Activated CD4-positive, alpha-beta T cell treated with anti-CD3 and anti-CD28 coated beads, Interleukin-2, amount 50 U/mL, for 24 hours (primary cell): ENCODE measurements around the gene CTNNA3.

Experiments used
- DNase-seq, 2 donors: peaks; one replicate each; pipeline ENCODE4 v3.0.0-alpha.2; 2020; ENCODE audit warnings: low read depth in 1 of 2, low spot score in 1 of 2

Gene CTNNA3

DNA sequence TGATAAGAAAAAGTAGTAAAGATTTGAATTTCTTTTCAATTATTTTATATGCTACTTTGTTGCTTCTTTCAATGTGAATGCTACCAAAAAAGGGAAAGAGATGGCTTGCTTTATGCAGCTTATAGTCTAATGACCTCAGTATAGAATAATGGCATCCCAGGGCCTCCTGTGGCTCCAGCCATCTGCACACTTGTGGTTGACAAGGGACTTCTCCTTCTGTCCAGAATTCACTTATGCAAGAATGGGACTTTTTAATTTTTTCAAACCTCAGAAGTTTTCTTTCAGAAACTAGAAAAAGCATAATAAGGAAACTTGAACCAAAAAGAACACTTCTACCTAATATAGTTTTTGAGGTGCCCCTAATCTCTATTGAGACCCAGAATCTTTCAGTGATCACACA, 310.9 kb downstream of the CTNNA3 start:
- DNase-seq, result no peak

DNA sequence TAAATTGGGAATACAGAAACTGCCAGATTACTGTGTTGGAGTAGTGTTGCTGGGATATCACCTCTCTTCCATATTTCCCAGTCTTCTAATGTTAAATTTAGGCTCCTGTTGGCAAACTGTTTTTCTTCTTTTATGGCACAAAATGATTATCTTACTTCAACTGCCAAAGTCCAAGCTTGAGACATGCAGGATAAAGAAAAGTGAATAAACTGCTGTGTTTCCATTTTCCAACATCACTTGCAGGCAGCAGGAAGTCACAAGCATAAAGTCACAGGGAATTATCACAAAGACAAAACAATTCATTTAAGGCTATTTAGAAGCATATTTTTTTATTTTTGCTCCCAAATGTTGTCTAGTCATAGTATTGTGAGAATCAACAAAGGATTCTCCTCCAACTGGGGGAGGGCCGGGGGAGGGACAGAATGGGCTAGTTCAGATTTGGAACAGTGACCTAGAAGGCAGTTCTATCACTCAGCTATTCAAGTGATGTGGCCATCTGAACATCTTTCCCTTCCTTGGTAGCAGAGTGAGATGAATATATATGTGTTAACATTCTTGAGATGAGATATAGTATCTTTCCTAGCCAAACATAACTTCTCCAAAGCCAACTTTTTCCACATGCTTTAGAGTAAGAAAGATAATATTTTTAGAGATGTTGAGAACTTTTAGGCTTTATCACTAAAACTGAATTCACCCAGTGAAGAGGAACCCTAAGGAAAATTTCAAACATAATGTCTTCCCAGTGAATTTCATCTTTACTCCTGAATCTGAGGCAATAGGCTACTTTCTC, 364.7 kb downstream of the CTNNA3 start:
- DNase-seq, result no peak

DNA sequence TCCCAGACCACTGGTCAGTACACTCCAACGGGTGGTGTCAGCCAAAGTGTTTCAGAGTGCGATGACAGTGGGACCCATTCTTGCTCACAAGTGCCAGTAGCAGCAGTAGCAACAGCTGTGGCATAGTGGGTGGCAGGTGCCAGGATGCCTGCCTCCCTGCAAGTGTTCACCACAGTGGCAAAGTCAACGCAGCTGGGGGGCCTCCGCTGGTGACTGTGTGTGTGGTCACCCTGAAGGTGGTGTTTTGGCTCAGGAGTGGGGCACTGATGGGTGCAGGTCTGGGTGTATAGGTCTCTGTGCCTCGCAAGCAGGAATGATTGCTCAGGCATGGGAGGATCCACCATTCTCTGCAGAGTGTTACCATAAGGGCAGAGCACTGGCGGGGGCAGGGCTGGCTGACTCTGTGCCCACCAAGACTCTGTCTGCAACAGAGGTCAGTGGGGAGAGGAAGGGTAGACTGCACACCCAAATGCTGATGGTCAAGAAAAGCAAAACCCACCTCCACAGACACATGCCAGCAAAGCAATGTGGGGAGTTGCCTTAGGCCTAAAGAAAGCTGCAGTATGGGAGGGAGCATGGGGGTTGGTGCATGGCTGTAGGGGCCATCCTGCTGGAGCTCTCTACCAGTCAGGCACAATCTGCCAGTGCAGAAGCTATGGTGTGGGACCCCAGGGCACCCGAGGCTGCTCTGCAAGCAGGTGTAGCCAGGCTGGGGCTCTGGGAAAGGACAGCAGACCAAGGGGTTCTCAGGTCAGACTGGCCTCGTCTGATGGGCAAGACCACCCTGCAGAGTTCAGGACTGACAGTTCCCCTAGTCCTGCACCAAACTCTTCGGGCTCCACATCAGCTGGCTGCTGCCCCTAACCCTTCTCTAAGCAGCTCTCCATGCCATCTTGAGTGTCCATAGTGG, 368.1 kb downstream of the CTNNA3 start:
- DNase-seq, result no peak

DNA sequence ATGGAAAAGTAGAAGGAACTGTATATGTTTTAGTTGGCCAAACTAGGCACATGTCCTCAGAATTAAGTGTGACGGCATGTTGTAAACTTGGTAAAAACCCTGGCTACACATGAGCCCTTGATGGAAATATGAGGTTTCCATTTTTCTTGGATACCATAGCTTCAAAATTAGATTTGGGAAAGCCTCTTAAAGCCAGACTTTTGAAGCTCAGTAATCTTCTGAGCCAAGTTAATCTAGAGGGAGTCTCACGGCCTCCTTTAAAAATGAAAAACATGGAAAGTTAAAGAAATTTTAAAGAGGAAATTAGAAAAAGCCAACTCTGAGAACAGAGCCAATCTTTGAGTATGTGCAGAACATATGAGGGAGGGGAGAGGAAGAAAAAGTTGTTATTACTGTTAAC, 376.0 kb downstream of the CTNNA3 start:
- no peak for DNase-seq

DNA sequence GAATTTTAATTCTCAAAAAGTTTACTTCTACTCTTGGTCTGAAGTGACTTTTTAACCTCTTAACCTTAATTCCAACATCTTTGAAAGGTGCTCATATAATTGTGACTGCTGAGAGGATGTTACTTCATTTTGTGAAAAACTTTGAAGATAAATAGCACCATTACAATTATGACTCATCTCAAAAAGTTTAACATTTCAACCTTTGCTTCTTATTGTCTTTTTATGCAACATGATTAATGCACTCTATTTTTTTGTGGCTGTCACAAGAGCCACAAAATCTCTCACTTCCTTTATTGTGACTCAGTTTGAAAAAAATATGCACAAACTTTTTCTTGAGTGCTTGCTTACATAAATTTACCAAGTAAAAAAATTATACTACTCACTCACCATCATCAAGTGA, 387.1 kb downstream of the CTNNA3 start:
- no peak for DNase-seq

DNA sequence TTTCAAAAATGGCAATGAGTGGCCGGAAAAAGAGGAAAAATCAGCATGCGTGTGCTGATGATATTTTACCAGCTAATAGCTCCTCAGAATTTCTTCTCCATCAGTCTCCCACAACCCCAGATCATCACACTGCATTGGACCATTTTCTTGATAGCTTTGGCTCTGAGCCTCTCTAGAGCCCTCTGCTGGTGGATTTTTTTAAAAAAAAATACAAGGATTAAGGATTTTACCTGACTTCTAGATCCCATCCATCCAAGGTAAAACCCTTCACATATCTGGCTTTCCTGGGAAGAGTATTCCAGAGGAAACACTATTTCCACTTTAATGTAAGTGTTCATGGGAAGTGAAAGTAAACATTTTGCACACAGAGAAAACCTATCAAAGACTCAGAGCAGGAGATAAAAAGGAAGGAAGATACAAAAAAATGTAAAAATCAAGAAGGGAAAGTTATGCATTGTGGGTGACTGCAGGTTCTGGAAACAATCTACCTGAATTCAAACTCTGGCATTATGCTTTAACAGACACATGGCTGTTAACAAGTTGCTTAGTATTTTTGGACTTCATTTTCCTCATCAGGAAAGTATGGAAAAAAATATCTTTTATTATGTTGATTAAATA, 389.3 kb downstream of the CTNNA3 start:
- DNase-seq, result no peak

DNA sequence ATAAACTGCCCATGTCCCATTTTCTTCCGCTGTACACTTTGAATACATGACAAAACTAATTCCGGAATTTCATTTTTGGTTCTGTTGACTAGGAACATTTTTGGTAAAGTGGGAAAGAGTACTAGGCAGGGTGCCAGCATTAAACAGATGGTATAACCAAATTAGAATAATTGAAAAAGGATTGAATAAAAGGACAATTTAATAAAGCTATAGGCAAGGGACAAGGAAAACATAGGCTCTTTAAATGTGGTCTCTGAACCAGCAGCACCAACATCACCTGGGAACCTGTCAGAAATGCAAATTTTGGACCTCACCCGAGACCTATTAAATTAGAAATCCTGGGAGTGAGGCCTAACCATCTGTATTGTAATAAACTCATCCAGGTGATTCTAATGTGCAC, 393.3 kb downstream of the CTNNA3 start:
- no peak for DNase-seq

DNA sequence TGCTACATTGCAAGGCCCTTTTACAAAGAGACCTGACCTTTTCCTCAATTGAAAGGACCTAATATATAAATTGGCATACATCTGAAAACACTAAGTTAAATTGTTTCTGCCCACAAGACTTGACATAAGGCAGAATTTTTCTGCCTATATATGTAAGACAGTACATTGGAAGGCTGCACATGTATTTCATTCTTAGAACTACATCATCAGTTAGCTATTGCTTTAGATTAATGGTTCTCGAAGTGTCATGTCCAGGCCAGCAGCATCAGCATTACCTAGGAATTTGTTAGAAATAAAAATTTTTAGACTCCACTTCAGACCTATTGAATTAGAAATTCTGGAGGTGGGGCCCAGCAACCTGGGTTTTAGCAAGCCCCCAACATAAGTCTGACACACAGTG, 396.2 kb downstream of the CTNNA3 start:
- no peak for DNase-seq

DNA sequence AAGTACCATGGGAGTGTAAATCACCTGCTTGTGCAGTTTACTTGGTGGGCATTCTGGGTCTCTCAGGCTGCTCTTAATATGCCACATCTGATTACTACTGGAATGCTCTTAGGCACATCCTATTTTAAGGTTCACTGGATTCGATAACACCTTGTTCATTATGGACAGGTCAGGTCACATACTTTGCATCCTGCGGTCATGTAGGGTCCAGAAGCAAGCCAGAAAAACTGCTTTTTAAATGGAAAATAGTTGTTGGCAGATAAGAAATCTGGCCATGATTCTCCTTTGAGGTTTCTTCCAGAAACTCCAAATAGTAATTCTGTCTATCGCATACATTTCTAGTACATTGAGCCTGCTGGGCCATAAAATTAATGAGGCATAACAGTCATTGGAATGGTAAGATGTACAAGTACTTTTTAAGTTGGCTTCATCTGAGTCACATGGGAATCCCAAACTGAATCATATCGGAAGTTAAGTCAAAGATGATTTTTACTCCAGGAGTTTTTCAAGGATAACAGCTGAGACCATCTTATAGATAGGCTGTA, 398.3 kb downstream of the CTNNA3 start:
- DNase-seq, result no peak

DNA sequence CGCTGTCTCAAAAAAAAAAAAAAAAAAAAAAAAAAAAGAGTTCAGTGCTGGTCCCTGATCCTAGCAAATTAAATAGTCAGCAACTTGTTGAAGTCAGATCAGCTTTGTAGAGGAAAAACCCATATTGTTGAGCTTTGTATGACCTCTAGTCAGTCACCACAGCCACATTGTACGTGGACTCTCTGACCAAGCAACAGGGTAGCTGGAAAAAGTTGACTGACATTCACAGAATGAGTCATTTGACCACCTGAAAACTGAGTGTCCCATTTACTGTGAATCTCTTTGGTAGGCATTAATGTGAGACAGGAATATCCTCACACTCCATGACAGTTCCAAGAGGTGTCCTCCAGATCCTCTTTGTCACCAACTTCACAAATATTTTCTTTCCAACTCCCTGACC, 399.1 kb downstream of the CTNNA3 start:
- no peak for DNase-seq

DNA sequence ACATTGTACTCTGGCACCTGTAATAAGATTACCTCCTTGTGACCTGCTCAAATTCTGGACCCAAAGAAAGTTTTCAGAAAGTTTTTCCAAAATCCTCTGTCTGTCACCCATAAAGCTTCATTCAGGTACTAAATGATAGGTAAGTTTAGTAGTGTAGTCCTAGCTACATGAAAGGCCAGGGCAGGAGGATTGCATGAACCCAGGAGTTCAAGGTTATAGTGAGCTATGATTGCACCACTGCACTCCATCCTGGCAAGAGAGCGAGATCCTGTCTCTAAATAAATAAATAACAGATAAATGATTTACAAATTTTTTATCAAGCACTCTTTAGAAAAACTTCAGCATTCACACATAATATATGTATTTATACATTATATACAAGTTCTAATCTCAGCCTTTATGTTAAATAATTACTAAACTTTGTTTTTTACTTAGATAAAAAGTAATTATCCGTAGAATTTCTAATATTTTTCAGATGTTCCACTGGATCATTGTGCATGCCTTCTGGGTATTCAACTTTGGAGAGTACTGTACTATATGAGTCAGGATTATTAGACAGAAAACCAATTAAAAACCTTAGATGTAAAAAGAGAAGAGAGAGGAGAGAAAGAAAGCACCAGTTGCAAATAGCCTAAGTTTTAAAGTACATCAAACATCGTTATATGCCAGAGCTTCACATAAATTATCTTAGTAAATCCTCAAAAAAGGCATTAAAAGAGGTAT, 407.1 kb downstream of the CTNNA3 start:
- DNase-seq, result no peak

DNA sequence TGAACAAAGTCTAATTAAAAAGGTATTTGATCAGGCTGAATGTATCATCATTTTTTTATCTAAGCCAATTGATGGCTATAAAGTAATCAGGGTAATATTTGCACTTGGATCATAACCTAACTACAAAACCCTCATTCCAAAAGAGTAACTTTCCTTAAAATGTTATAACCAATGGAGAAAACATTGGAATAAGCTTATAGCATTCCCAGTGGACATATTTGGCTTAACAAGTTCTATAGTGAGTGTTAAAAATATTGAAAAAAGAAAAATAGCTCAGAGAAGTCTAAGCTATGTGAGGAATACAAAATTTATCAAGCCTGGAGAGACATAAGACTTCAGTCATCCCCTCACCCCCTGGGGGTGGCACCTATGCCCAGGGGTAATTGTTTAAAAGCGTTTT, 411.4 kb downstream of the CTNNA3 start:
- no peak for DNase-seq

DNA sequence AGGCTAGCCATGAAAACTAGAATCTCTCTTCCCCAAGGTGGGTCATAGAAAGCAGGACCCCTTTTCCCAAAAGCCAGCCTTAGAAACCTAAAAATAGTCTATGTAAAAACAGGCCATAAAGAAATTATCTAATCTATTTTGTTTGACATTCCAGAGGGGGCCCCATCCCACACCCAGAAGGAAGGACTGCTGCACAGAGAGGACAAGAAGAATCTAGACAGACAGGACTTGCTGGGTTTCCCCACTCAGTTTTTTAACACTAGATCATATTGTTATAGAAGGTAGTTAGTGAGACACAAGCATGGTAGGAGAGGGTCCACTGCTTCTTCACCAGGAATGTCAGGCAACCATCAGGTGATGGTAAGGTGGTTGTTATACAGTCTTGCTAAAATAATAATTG, 413.1 kb downstream of the CTNNA3 start:
- no peak for DNase-seq

DNA sequence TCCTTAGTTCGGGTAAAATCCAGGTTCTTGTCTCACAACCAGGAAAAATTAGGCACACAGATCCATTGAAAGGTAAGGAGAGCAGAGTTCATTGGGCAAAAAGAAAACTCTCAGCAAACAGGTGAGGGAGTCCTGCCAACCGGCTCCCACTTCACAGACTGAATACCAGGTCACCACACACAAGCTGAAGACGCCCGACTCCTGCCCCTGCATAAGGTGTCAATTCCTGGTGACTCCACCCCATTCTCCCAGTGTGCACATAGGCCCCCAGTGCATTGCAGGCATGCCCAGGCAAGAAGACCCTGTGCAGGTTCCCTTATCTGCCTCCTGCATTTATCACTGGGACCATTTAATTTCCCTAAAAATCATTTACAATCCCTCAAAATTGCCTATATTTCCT, 415.6 kb downstream of the CTNNA3 start:
- DNase-seq, result no peak

DNA sequence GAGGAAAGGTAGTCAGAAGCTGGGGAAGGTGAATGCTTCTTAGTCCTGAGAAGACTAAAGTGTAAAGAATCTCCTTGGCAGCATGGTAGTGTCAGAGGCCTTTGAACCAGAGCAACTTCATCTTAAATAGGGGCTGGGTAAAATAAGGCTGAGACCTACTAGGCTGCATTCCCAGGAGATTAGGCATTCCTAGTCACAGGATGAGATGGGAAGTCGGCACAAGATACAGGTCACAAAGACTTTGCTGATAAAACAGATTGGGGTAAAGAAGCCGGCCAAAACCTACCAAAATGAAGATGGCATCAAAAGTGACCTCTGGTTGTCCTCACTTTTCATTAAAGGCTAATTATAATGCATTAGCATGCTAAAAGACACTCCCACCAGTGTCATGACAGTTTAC, 418.6 kb downstream of the CTNNA3 start:
- no peak for DNase-seq

DNA sequence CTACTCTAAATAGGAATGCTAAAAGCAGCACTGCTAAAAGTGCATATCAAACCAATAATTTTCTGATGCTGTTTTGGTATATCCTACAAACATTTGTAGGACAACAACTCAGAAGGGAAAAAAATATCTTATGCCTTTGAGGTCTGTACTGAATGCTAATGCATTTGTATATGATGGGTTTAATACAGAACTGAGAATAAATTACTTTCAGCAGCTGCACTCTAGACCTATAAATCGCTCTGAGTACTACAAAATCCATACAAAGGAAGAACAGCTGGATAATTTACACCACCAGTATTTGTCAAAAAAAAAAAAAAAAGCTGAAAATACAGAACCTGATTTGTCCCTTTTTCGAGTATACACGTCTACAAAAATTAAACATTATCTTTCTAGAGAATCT, 426.2 kb downstream of the CTNNA3 start:
- DNase-seq, result no peak

DNA sequence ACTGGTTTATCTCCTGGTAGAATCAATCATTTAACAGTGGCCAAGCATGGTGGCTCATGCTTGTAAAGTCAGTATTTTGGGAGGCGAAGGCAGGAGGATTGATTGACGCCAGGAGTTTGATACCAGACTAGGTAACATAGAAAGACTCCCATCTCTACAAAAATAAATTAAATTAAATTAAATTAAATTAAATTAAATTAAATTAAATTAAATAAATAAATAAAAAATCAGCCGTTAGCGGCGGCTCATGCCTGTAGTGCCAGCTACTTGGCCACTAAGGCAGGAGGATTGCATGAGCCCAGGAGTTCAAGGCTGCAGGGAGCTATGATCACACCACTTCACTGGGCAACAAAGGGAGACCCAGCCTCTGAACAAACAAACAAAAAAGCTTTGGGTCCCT, 427.8 kb downstream of the CTNNA3 start:
- no peak for DNase-seq

DNA sequence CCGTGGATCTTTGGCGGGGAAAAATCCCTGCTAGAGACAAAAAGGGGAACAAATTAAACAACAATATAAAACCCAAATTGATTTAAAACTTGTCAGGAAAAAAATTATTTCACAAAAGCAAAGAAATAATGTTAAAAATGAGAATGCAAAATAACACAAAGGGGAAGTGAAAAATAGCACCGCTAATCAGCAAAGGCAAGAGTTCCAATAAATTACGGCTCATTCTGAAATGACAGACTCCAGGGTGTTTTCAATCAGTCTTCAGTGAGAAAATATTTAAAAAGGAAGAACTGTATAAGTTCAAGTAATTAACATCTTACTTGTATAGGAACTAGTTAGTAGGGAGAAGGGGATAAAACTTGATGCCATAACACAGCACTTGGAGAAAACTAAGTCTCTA, 433.3 kb downstream of the CTNNA3 start:
- no peak for DNase-seq

DNA sequence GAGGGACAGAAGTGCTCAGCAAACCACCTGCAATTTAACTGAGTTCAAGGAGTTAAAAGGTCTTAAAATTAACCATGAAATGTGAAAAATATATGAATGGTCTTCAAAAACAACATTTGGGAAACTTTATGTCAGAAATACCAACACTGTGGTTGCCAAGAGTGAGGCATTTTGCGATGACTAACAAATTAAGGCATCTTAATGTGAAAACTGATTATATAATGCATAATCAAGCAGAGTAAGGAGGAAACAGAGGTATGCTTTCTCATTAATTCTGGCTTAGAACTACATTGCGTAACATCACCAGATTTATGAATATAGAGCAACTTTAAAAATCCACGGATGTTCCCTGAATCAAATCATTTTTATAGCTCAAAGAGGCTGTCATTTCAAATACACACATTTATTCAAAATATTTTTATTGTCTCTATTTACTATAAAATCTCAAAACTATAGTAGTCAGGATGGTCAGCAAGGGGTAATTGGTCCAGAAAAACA, 434.6 kb downstream of the CTNNA3 start:
- no peak for DNase-seq

DNA sequence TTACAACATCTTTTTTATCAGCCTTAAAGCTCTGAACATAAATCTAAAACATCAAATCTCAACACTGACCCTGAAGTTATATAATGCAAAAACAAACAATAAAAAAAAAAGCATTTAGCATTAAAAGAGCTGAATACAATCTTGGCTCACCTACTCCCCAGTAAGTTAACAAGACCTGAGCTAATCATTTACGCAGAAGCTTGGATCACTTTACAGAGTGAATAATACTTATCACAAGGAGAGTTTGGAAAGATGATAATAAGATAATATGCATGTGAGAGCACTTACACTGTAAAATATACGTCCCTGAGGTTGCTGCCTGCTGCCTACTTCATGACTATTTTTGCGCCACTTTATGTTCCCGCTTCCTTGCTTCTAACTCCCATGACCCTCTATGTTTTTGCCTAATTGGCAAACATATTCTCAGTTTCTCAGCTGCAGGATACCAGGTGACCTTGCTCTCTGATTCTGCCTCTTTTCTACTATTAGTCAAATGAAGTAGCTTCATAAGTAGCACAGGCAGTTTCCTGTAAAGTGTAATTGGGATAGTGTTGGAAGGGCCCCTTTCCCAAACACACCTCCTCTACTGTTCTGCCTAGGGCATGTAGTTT, 436.6 kb downstream of the CTNNA3 start:
- DNase-seq, result no peak
